ENCODE data around the gene NAPSA. TPM values are rescaled to one million over a fixed set of nuclear protein-coding genes. Genes with fewer than 3 reads are reported as not detected.

The NAPSA gene
- total and polyA plus RNA-seq, 9 of the 15 experiments (the other 6 are each of a cell fraction or from before 2014, with no cell fraction given): 0.25 to 1.9 (median 0.69) TPM

- TF ChIP-seq, protein P1, sequence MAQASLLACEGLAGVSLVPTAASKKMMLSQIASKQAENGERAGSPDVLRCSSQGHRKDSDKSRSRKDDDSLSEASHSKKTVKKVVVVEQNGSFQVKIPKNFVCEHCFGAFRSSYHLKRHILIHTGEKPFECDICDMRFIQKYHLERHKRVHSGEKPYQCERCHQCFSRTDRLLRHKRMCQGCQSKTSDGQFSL (CRISPR knock-in tag; IDR thresholded peaks at IDR 0.05): 0 out of 2 replicates have a peak, but pooled peaks have one; percentile 16
- TF ChIP-seq, protein P1 (tag; IDR thresholded peaks at IDR 0.05): no peak
- TF ChIP-seq TBP (optimal IDR thresholded peaks at IDR 0.05; ENCODE audit: low read depth, low read length) (peak; percentile 19), SIN3B (IDR thresholded peaks at IDR 0.05; ENCODE audit: low read depth) (peak; percentile 53; the same call in 1 of the 2 replicates), CGGBP1 (CRISPR knock-in tag; IDR thresholded peaks at IDR 0.05) (0 out of 2 replicates have a peak, but pooled peaks have one; percentile 8), GATA2 (CRISPR knock-in tag; IDR thresholded peaks at IDR 0.05) (no peak), KAT2B (IDR thresholded peaks at IDR 0.05; ENCODE audit: low read depth, low read length) (no peak), PHF8 (IDR thresholded peaks at IDR 0.05; ENCODE audit: borderline replicate concordance, low read length) (peak; percentile 52; the same call in 1 of the 2 replicates), BRCA1 (IDR thresholded peaks at IDR 0.05) (no peak), BRCA1 (CRISPR knock-in tag; IDR thresholded peaks at IDR 0.05) (no peak), CBFA2T3 (IDR thresholded peaks at IDR 0.05) (no peak), GTF2E2 (tag; IDR thresholded peaks at IDR 0.05) (no peak), STAT5B (CRISPR knock-in tag; IDR thresholded peaks at IDR 0.05) (no peak), ILK (tag; IDR thresholded peaks at IDR 0.05; ENCODE audit: borderline replicate concordance, low read depth) (no peak), ZNF12 (CRISPR knock-in tag; IDR thresholded peaks at IDR 0.05) (no peak), YBX1 (IDR thresholded peaks at IDR 0.05) (no peak), ZBTB11 (CRISPR knock-in tag; IDR thresholded peaks at IDR 0.05) (peak in 1 of 3 experiments; percentile 21; a peak in 1 of 6 replicates)
- TF ChIP-seq, protein P2, sequence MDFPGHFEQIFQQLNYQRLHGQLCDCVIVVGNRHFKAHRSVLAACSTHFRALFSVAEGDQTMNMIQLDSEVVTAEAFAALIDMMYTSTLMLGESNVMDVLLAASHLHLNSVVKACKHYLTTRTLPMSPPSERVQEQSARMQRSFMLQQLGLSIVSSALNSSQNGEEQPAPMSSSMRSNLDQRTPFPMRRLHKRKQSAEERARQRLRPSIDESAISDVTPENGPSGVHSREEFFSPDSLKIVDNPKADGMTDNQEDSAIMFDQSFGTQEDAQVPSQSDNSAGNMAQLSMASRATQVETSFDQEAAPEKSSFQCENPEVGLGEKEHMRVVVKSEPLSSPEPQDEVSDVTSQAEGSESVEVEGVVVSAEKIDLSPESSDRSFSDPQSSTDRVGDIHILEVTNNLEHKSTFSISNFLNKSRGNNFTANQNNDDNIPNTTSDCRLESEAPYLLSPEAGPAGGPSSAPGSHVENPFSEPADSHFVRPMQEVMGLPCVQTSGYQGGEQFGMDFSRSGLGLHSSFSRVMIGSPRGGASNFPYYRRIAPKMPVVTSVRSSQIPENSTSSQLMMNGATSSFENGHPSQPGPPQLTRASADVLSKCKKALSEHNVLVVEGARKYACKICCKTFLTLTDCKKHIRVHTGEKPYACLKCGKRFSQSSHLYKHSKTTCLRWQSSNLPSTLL (IDR thresholded peaks at IDR 0.05): no peak
- TF ChIP-seq, protein P3, sequence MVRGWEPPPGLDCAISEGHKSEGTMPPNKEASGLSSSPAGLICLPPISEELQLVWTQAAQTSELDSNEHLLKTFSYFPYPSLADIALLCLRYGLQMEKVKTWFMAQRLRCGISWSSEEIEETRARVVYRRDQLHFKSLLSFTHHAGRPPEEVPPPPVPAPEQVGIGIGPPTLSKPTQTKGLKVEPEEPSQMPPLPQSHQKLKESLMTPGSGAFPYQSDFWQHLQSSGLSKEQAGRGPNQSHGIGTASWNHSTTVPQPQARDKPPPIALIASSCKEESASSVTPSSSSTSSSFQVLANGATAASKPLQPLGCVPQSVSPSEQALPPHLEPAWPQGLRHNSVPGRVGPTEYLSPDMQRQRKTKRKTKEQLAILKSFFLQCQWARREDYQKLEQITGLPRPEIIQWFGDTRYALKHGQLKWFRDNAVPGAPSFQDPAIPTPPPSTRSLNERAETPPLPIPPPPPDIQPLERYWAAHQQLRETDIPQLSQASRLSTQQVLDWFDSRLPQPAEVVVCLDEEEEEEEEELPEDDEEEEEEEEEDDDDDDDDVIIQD (CRISPR knock-in tag; IDR thresholded peaks at IDR 0.05): no peak
Measured at GRCh38 chr19:50357178-50358100, 8.0 kb downstream of the NAPSA start (continued).

Measured in K562 (cell line).